ENCODE measurements around the gene CDCA3. TPM values are rescaled to one million over a fixed set of nuclear protein-coding genes. Genes with fewer than 3 reads are reported as not detected.

CDCA3 gene
- total RNA-seq, 1 experiment from 2014 or later = 57.1 TPM

GRCh38 chr12:6827982-6828780 lies 22.9 kb downstream of the CDCA3 start, which contains the start of gene P3H3:
TSS of gene P3H3 (plus strand) at chr12:6828407. CDS start at chr12:6828441, 34 bp downstream.
- intact Hi-C loops (cut with micrococcal nuclease; ENCODE audit: unreplicated experiment) = loop anchor here (5.0 to 10.0 kb wide), 2 partner anchors 213 to 276 kb away; no protein-coding TSS in a partner anchor
- H3K36me3 Mint-ChIP-seq (ENCODE audit: insufficient read depth, unreplicated experiment) = peaks cover 16% of the 10 kb centered on the region
- H3K4me3 Mint-ChIP-seq (ENCODE audit: low read depth, unreplicated experiment) = peak within 1 kb of the TSS; percentile 75
- no peak for DNase-seq
- peak within 1 kb of the TSS; percentile 25 for H3K27ac Mint-ChIP-seq (ENCODE audit: unreplicated experiment)
- peaks cover 16% of the 10 kb centered on the region for H3K4me1 Mint-ChIP-seq (ENCODE audit: low read depth, unreplicated experiment)
- H3K27me3 Mint-ChIP-seq (ENCODE audit: unreplicated experiment) = peaks cover 97% of the 10 kb centered on the region
- no peak for TF ChIP-seq CTCF (IDR thresholded peaks at IDR 0.05; ENCODE audit: unreplicated experiment)
- CTCF ChIA-PET = interaction anchor here (1.8 kb wide), 1 partner anchor 62 kb away, joined by 4 read pairs; no protein-coding TSS in a partner anchor
- BruUV-seq (replicated peaks) = no TSS peak
- H3K9me3 Mint-ChIP-seq (ENCODE audit: low read depth, unreplicated experiment) = no peaks in the 10 kb centered on the region

DNA sequence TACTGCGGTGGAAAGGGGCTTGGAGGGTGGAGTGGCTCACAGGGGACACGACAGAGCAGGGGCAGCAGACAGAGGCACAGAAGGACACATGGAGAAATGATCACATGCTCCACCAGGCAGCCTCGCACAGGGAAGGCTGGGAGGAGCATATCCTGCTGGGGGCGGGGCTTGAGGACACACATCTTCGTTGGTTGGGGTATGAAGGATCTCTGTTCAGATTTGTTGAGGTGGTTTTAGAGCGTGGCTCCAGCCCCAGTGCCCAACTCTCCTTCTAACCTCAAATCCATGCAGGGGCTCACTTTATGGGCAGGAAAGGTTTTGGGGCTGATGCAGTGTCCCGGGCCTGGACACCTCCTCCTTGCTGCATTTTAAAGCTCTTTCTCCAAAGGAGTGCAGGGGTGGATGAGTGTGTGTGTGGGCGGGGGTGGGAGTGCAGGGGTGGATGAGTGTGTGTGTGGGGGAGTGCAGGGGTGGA lies 23.6 kb downstream of the CDCA3 start:
- peak overlapping the region; percentile 75 for H3K4me3 Mint-ChIP-seq (ENCODE audit: low read depth, unreplicated experiment)
- peaks cover 100% of the 10 kb centered on the region for H3K27me3 Mint-ChIP-seq (ENCODE audit: unreplicated experiment)
- TF ChIP-seq CTCF (IDR thresholded peaks at IDR 0.05; ENCODE audit: unreplicated experiment) = no peak
- DNase-seq = peak; percentile 62
- H3K36me3 Mint-ChIP-seq (ENCODE audit: insufficient read depth, unreplicated experiment) = peaks cover 16% of the 10 kb centered on the region
- H3K4me1 Mint-ChIP-seq (ENCODE audit: low read depth, unreplicated experiment) = peaks cover 16% of the 10 kb centered on the region
- H3K27ac Mint-ChIP-seq (ENCODE audit: unreplicated experiment) = peak overlapping the region; percentile 25
- intact Hi-C loops (cut with micrococcal nuclease; ENCODE audit: unreplicated experiment) = loop anchor here (5.0 to 10.0 kb wide), 2 partner anchors 213 to 275 kb away; no protein-coding TSS in a partner anchor
- H3K9me3 Mint-ChIP-seq (ENCODE audit: low read depth, unreplicated experiment) = no peaks in the 10 kb centered on the region
- CTCF ChIA-PET = interaction anchor here (1.0 kb wide), 1 partner anchor 74 kb away, joined by 4 read pairs; the partner anchor contains the start of gene MLF2
- BruUV-seq (replicated peaks) = no TSS peak

GRCh38 chr12:6826734-6827436 lies 24.2 kb downstream of the CDCA3 start:
- H3K4me3 Mint-ChIP-seq (ENCODE audit: low read depth, unreplicated experiment) = peak overlapping the region; percentile 75
- intact Hi-C loops (cut with micrococcal nuclease; ENCODE audit: unreplicated experiment) = loop anchor here (5.0 to 10.0 kb wide), 2 partner anchors 212 to 275 kb away; no protein-coding TSS in a partner anchor
- CTCF ChIA-PET = interaction anchor here (1.0 kb wide), 1 partner anchor 74 kb away, joined by 4 read pairs; the partner anchor contains the start of gene MLF2

More at GRCh38 chr12:6826734-6827436, 24.2 kb downstream of the CDCA3 start:
- Mint-ChIP-seq H3K9me3 (ENCODE audit: low read depth, unreplicated experiment) (no peaks in the 10 kb centered on the region), H3K36me3 (ENCODE audit: insufficient read depth, unreplicated experiment) (peaks cover 16% of the 10 kb centered on the region), H3K27ac (ENCODE audit: unreplicated experiment) (peak overlapping the region; percentile 25), H3K27me3 (ENCODE audit: unreplicated experiment) (peaks cover 100% of the 10 kb centered on the region), H3K4me1 (ENCODE audit: low read depth, unreplicated experiment) (peaks cover 16% of the 10 kb centered on the region)
- DNase-seq = no peak
- TF ChIP-seq CTCF (IDR thresholded peaks at IDR 0.05; ENCODE audit: unreplicated experiment) = no peak
- BruUV-seq (replicated peaks) = no TSS peak
